Measurements from ENCODE around the gene PDE8A. TPM values are rescaled to one million over a fixed set of nuclear protein-coding genes. Genes with fewer than 3 reads are reported as not detected.

The PDE8A gene
- total RNA-seq, 1 experiment from 2014 or later, result 32.0 TPM

- H3K27me3 ChIP-seq (replicated peaks; ENCODE audit: control insufficient read depth, insufficient read depth, low read length), result no peaks in the 10 kb centered on the region
- CTCF ChIA-PET, result interaction anchor here (0.5 kb wide), 1 partner anchor 16 kb away, joined by 3 read pairs; no protein-coding TSS in a partner anchor
- Mint-ChIP-seq H3K4me3 (ENCODE audit: unreplicated experiment) (no peak overlapping the region), H3K27ac (ENCODE audit: unreplicated experiment) (peak overlapping the region; percentile 77), H3K27me3 (ENCODE audit: insufficient read depth, unreplicated experiment) (no peaks in the 10 kb centered on the region), H3K36me3 (ENCODE audit: insufficient read depth, unreplicated experiment) (peaks cover 9% of the 10 kb centered on the region), H3K4me1 (ENCODE audit: low read depth, unreplicated experiment) (peaks cover 30% of the 10 kb centered on the region), H3K9me3 (ENCODE audit: unreplicated experiment) (no peaks in the 10 kb centered on the region)
- no peak for TF ChIP-seq CTCF (IDR thresholded peaks at IDR 0.05; ENCODE audit: insufficient read depth in 1 of 2, low read depth in 1 of 2, low read length in 1 of 2, severe bottlenecking in 1 of 2, unreplicated experiment in 1 of 2)
- no peaks in the 10 kb centered on the region for H3K9me3 ChIP-seq
- no TSS peak for BruUV-seq (replicated peaks)
- DNase-seq, result no peak
- H3K36me3 ChIP-seq (ENCODE audit: control insufficient read depth, insufficient read depth, low read length), result no peaks in the 10 kb centered on the region
- POLR2A ChIA-PET, result no interaction called here
- intact Hi-C loops (cut with micrococcal nuclease; ENCODE audit: unreplicated experiment), result no loop called here
- no peak overlapping the region for H3K4me3 ChIP-seq (ENCODE audit: low read depth, low read length)
- H3K4me1 ChIP-seq, result peaks cover 37% of the 10 kb centered on the region
Observed at GRCh38 chr15:85030301-85030929, 48.8 kb downstream of the PDE8A start.

GRCh38 chr15:85031086-85031943 lies 49.7 kb downstream of the PDE8A start:
- no peaks in the 10 kb centered on the region for H3K27me3 ChIP-seq (replicated peaks; ENCODE audit: control insufficient read depth, insufficient read depth, low read length)
- peaks cover 9% of the 10 kb centered on the region for H3K36me3 Mint-ChIP-seq (ENCODE audit: insufficient read depth, unreplicated experiment)
- H3K4me3 ChIP-seq (ENCODE audit: low read depth, low read length), result no peak overlapping the region
- BruUV-seq (replicated peaks), result no TSS peak
- ChIA-PET CTCF (interaction anchor here (0.5 kb wide), 1 partner anchor 15 kb away, joined by 3 read pairs; no protein-coding TSS in a partner anchor), POLR2A (no interaction called here)
- H3K27me3 Mint-ChIP-seq (ENCODE audit: insufficient read depth, unreplicated experiment), result no peaks in the 10 kb centered on the region
- no peak for DNase-seq
- no peak for TF ChIP-seq CTCF (IDR thresholded peaks at IDR 0.05; ENCODE audit: insufficient read depth in 1 of 2, low read depth in 1 of 2, low read length in 1 of 2, severe bottlenecking in 1 of 2, unreplicated experiment in 1 of 2)
- H3K4me1 ChIP-seq, result peaks cover 29% of the 10 kb centered on the region
- H3K9me3 ChIP-seq, result no peaks in the 10 kb centered on the region
- H3K9me3 Mint-ChIP-seq (ENCODE audit: unreplicated experiment), result no peaks in the 10 kb centered on the region
- peaks cover 30% of the 10 kb centered on the region for H3K4me1 Mint-ChIP-seq (ENCODE audit: low read depth, unreplicated experiment)
- no peak overlapping the region for H3K27ac Mint-ChIP-seq (ENCODE audit: unreplicated experiment)
- no peaks in the 10 kb centered on the region for H3K36me3 ChIP-seq (ENCODE audit: control insufficient read depth, insufficient read depth, low read length)
- intact Hi-C loops (cut with micrococcal nuclease; ENCODE audit: unreplicated experiment), result no loop called here
- H3K4me3 Mint-ChIP-seq (ENCODE audit: unreplicated experiment), result no peak overlapping the region

- Mint-ChIP-seq H3K4me3 (ENCODE audit: unreplicated experiment) (no peak overlapping the region), H3K9me3 (ENCODE audit: unreplicated experiment) (no peaks in the 10 kb centered on the region), H3K27me3 (ENCODE audit: insufficient read depth, unreplicated experiment) (no peaks in the 10 kb centered on the region), H3K36me3 (ENCODE audit: insufficient read depth, unreplicated experiment) (peaks cover 9% of the 10 kb centered on the region), H3K27ac (ENCODE audit: unreplicated experiment) (no peak overlapping the region), H3K4me1 (ENCODE audit: low read depth, unreplicated experiment) (peaks cover 30% of the 10 kb centered on the region)
- H3K36me3 ChIP-seq (ENCODE audit: control insufficient read depth, insufficient read depth, low read length), result no peaks in the 10 kb centered on the region
- intact Hi-C loops (cut with micrococcal nuclease; ENCODE audit: unreplicated experiment), result no loop called here
- H3K4me3 ChIP-seq (ENCODE audit: low read depth, low read length), result no peak overlapping the region
- peaks cover 29% of the 10 kb centered on the region for H3K4me1 ChIP-seq
- ChIA-PET CTCF (no interaction called here), POLR2A (no interaction called here)
- TF ChIP-seq CTCF (IDR thresholded peaks at IDR 0.05; ENCODE audit: insufficient read depth in 1 of 2, low read depth in 1 of 2, low read length in 1 of 2, severe bottlenecking in 1 of 2, unreplicated experiment in 1 of 2), result no peak
- BruUV-seq (replicated peaks), result no TSS peak
- DNase-seq, result no peak
- no peaks in the 10 kb centered on the region for H3K27me3 ChIP-seq (replicated peaks; ENCODE audit: control insufficient read depth, insufficient read depth, low read length)
- H3K9me3 ChIP-seq, result no peaks in the 10 kb centered on the region
Observed at GRCh38 chr15:85031944-85032558, 50.4 kb downstream of the PDE8A start.
